MM.1S (cell line): ENCODE results near the gene DDHD1.

Experiments used
- EZH2 ChIP-seq: fragments of 300-600 bp; sonication (generic); optimal IDR thresholded peaks from 2 replicates; pipeline ENCODE3; 2017; ENCODE audit warnings: low read depth, mild to moderate bottlenecking, antibody characterized with exemption, low read length, mixed read lengths
- EZH2phosphoT487 ChIP-seq: fragments of 300-600 bp; sonication (generic); IDR thresholded peaks from 2 replicates; pipeline ENCODE4 v1.6.1; 2018; ENCODE audit warnings: antibody characterized with exemption, low read length
- TF ChIP-seq, protein P1 (sequence below): fragments of 300-600 bp; sonication (generic); IDR thresholded peaks from 2 replicates; pipeline ENCODE4 v1.5.1; 2016; ENCODE audit warnings: antibody characterized with exemption, low read length, mixed read lengths

DNA sequence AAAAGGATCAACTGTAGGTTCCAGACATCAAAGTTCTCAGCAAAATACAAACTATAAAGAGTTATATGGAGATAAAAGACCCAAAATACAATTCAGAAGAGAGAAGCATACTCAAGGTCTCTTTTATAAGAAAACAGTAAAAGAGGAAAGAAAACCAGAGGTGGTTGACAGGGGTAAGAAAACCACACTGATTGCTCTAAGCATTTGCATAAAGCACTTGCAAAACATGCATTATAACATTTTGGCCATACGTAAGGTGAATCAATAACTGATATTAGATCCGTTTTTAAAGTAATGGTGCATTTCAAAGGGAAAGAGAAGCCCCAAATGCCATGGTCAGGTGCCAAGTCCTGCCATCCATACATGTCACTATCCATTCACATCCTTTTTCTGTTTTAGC lies 5.9 kb downstream of the DDHD1 start:
- TF ChIP-seq, protein P1, sequence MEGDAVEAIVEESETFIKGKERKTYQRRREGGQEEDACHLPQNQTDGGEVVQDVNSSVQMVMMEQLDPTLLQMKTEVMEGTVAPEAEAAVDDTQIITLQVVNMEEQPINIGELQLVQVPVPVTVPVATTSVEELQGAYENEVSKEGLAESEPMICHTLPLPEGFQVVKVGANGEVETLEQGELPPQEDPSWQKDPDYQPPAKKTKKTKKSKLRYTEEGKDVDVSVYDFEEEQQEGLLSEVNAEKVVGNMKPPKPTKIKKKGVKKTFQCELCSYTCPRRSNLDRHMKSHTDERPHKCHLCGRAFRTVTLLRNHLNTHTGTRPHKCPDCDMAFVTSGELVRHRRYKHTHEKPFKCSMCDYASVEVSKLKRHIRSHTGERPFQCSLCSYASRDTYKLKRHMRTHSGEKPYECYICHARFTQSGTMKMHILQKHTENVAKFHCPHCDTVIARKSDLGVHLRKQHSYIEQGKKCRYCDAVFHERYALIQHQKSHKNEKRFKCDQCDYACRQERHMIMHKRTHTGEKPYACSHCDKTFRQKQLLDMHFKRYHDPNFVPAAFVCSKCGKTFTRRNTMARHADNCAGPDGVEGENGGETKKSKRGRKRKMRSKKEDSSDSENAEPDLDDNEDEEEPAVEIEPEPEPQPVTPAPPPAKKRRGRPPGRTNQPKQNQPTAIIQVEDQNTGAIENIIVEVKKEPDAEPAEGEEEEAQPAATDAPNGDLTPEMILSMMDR, result no peak
- no peak for TF ChIP-seq EZH2phosphoT487
- no peak for TF ChIP-seq EZH2
